Activated naive CD8-positive, alpha-beta T cell treated with anti-CD3 and anti-CD28 coated beads for 36 hours (primary cell): ENCODE results near the gene CDON. TPM values are rescaled to one million over a fixed set of nuclear protein-coding genes. Genes with fewer than 3 reads are reported as not detected.

ENCODE experiments used
- total RNA-seq, 2 experiments: library from RNA; stranded (reverse); gene quantifications; one replicate each; pipeline ENCODE4 v1.2.3, GENCODE V29; 2021

The CDON gene
- total RNA-seq, 2 experiments from 2014 or later: 2.0 to 2.6 TPM

Other genes with a start within 250 kb of the CDON start
- not detected for gene PATE4, start 229.6 kb downstream of the CDON start, total RNA-seq
- gene HYLS1, start 175.2 kb downstream of the CDON start, total RNA-seq: 1 to 10 TPM; 8.0 to 8.1 TPM
- 10 to 100 TPM; 16.1 to 23.3 TPM for gene PUS3, start 159.7 kb downstream of the CDON start, total RNA-seq
- gene DDX25, start 158.4 kb downstream of the CDON start, total RNA-seq: under 1 TPM; 0.14 to 0.26 TPM
- gene VSIG10L2, start 116.8 kb downstream of the CDON start, total RNA-seq: not detected
- gene RPUSD4, start 148.8 kb upstream of the CDON start, total RNA-seq: 10 to 100 TPM; 49.0 to 52.8 TPM
- gene FAM118B, start 148.9 kb upstream of the CDON start, total RNA-seq: 10 to 100 TPM; 16.0 to 16.7 TPM
- gene SRPRA, start 206.0 kb upstream of the CDON start, total RNA-seq: 100 to 1,000 TPM; 153 to 158 TPM
- 10 to 100 TPM; 43.8 to 44.5 TPM for gene FOXRED1, start 206.3 kb upstream of the CDON start, total RNA-seq
- gene TIRAP, start 220.2 kb upstream of the CDON start, total RNA-seq: 1 to 10 TPM; 4.7 to 5.2 TPM
- 10 to 100 TPM; 29.1 to 29.3 TPM for gene DCPS, start 241.2 kb upstream of the CDON start, total RNA-seq